Upper lobe of right lung (tissue), 1 donor: ENCODE measurements around the gene GPBAR1. TPM values are rescaled to one million over a fixed set of nuclear protein-coding genes. Genes with fewer than 3 reads are reported as not detected.
A peak's percentile ranks its signal among the peaks of the same experiment; 100 is the strongest.

Experiments
- ATAC-seq: fragments of 200-7000 bp; cut with Tn5 transposase; one replicate; pipeline ENCODE4 v1.9.1; 2020; ENCODE audit warnings: mild to moderate bottlenecking, moderate library complexity
- DNase-seq: peaks from one replicate; pipeline ENCODE4 v3.0.0-alpha.2; 2020
- H3K27ac ChIP-seq: fragments of 200-600 bp; one replicate; pipeline ENCODE4 v1.8.0; 2022
- H3K27me3 ChIP-seq: fragments of 200-600 bp; one replicate; pipeline ENCODE4 v1.8.0; 2022; ENCODE audit warnings: mild to moderate bottlenecking
- H3K36me3 ChIP-seq: fragments of 200-600 bp; one replicate; pipeline ENCODE4 v1.8.0; 2022
- H3K4me1 ChIP-seq: fragments of 200-600 bp; one replicate; pipeline ENCODE4 v1.8.0; 2022
- H3K4me3 ChIP-seq: fragments of 200-600 bp; one replicate; pipeline ENCODE4 v1.8.0; 2022; ENCODE audit warnings: mild to moderate bottlenecking
- H3K9me3 ChIP-seq: fragments of 200-600 bp; one replicate; pipeline ENCODE4 v1.8.0; 2022
- CTCF ChIP-seq: fragments of 200-600 bp; IDR thresholded peaks from one replicate; pipeline ENCODE4 v1.8.0; 2022; ENCODE audit warnings: antibody characterized with exemption
- intact Hi-C: fragments of 100-400 bp; cut with DNase I; formaldehyde crosslinking; loops from one replicate; pipeline ENCODE4 v1.11.0; 2022
- total RNA-seq: library from RNA; stranded (reverse); fragmentation: NEBNext Ultra II Directional; extraction: Animal tissue kit (Norgen Biotek cat#: 25700); gene quantifications from one replicate; pipeline ENCODE4 v1.2.1, GENCODE V29; 2021
- donor health status: DM: no; HTN: yes; CAD: no; lungs with severe emphysema.

Gene GPBAR1
- total RNA-seq, 1 donor from 2014 or later, result 2.6 TPM

GRCh38 chr2:218245214-218245613, 15.6 kb upstream of the GPBAR1 start:
- no peak for DNase-seq
- no peak overlapping the region for H3K27ac ChIP-seq

GRCh38 chr2:218249691-218250090, 11.1 kb upstream of the GPBAR1 start:
- no peak for TF ChIP-seq CTCF
- intact Hi-C loops, result no loop called here
- H3K9me3 ChIP-seq, result no peaks in the 10 kb centered on the region
- no peak overlapping the region for H3K4me3 ChIP-seq
- H3K27me3 ChIP-seq, result no peaks in the 10 kb centered on the region
- H3K4me1 ChIP-seq, result no peaks in the 10 kb centered on the region
- DNase-seq, result no peak
- no peak overlapping the region for H3K27ac ChIP-seq
- H3K36me3 ChIP-seq, result peaks cover 100% of the 10 kb centered on the region
- no peak for ATAC-seq

More at GRCh38 chr2:218245214-218245613, 15.6 kb upstream of the GPBAR1 start:
- intact Hi-C loops, result no loop called here
- Histone ChIP-seq H3K4me3 (no peak overlapping the region), H3K9me3 (no peaks in the 10 kb centered on the region), H3K27me3 (no peaks in the 10 kb centered on the region), H3K36me3 (peaks cover 100% of the 10 kb centered on the region), H3K4me1 (peaks cover 9% of the 10 kb centered on the region)
- ATAC-seq, result peak; percentile 76
- TF ChIP-seq CTCF, result no peak

- H3K36me3 ChIP-seq, result peaks cover 92% of the 10 kb centered on the region
- peak; percentile 8 for ATAC-seq
Observed at GRCh38 chr2:218252509-218253231, 8.1 kb upstream of the GPBAR1 start.

DNA sequence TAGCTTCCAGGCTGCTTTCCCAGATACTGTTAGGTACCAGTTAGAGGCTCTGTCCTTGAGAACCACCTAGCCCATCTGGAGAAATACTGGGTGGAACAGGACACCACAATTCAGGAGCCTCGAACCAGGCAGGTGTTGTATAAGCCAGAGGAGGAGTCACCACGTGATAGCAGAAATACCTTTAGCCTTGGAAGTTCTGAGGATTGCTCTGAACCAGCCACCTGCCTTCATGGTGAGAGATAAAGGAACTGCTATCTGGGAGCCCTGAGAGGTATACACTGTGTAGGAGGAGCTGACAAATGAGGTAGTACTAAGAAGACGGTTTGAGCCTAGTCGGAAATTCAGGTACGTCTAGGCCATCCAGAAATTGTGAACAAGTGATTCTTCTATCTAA, 7.6 kb upstream of the GPBAR1 start:
- Histone ChIP-seq H3K36me3 (peaks cover 86% of the 10 kb centered on the region), H3K9me3 (no peaks in the 10 kb centered on the region), H3K27ac (no peak overlapping the region), H3K27me3 (no peaks in the 10 kb centered on the region), H3K4me3 (no peak overlapping the region), H3K4me1 (peaks cover 8% of the 10 kb centered on the region)
- intact Hi-C loops, result no loop called here
- DNase-seq (no peak), ATAC-seq (no peak)
- no peak for TF ChIP-seq CTCF

More at GRCh38 chr2:218252509-218253231, 8.1 kb upstream of the GPBAR1 start:
- no peaks in the 10 kb centered on the region for H3K9me3 ChIP-seq
- intact Hi-C loops, result no loop called here
- TF ChIP-seq CTCF, result no peak
- no peaks in the 10 kb centered on the region for H3K27me3 ChIP-seq
- H3K27ac ChIP-seq, result no peak overlapping the region
- H3K4me3 ChIP-seq, result no peak overlapping the region
- H3K4me1 ChIP-seq, result peaks cover 5% of the 10 kb centered on the region
- no peak for DNase-seq

GRCh38 chr2:218255446-218255845, 5.4 kb upstream of the GPBAR1 start:
- H3K4me3 ChIP-seq, result no peak overlapping the region
- no peak for ATAC-seq
- no peaks in the 10 kb centered on the region for H3K9me3 ChIP-seq
- H3K27me3 ChIP-seq, result no peaks in the 10 kb centered on the region
- intact Hi-C loops, result no loop called here
- peaks cover 64% of the 10 kb centered on the region for H3K36me3 ChIP-seq
- H3K4me1 ChIP-seq, result peaks cover 30% of the 10 kb centered on the region
- H3K27ac ChIP-seq, result no peak overlapping the region
- TF ChIP-seq CTCF, result no peak
- no peak for DNase-seq
